Spleen (tissue), 11 donors: ENCODE results near the gene APOB. TPM values are rescaled to one million over a fixed set of nuclear protein-coding genes. Genes with fewer than 3 reads are reported as not detected.

Experiments used
- DNase-seq: peaks from one replicate; pipeline ENCODE4 v3.0.0-alpha.2; 2020
- H3K27ac ChIP-seq, 8 donors: fragments of 200-600 bp; sonication (generic) in 7 of 8; 1 replicate in 4 of 8; 2 replicates in 4 of 8; pipeline versions ENCODE4 v1.5.0 to v1.8.0; 2016 to 2021; ENCODE audit warnings: inconsistent platforms in 4 of 8, mild to moderate bottlenecking in 4 of 8, moderate library complexity in 1 of 8
- H3K27me3 ChIP-seq, 7 donors: fragments of 200-600 bp; sonication (generic) in 6 of 7; replicated peaks in 1 of 7; 1 replicate in 4 of 7; 2 replicates in 3 of 7; pipeline versions ENCODE4 v1.5.0 to v1.8.0; 2016 to 2021; ENCODE audit warnings: inconsistent platforms in 3 of 7, mild to moderate bottlenecking in 1 of 7
- H3K36me3 ChIP-seq, 6 donors: fragments of 200-600 bp; sonication (generic) in 5 of 6; 1 replicate in 4 of 6; 2 replicates in 2 of 6; pipeline versions ENCODE4 v1.5.0 to v1.8.0; 2016 to 2021; ENCODE audit warnings: inconsistent platforms in 2 of 6
- H3K4me1 ChIP-seq, 6 donors: fragments of 200-600 bp; sonication (generic) in 5 of 6; 1 replicate in 3 of 6; 2 replicates in 3 of 6; pipeline versions ENCODE4 v1.5.0 to v1.8.0; 2016 to 2021; ENCODE audit warnings: inconsistent platforms in 3 of 6
- H3K4me3 ChIP-seq, 8 donors: fragments of 200-600 bp; sonication (generic) in 7 of 8; 1 replicate in 4 of 8; 2 replicates in 4 of 8; pipeline versions ENCODE4 v1.5.0 to v1.8.0; 2016 to 2021; ENCODE audit warnings: inconsistent platforms in 4 of 8, mild to moderate bottlenecking in 4 of 8, moderate library complexity in 2 of 8
- H3K9me3 ChIP-seq, 8 donors: fragments of 200-600 bp; sonication (generic) in 7 of 8; 1 replicate in 4 of 8; 2 replicates in 4 of 8; pipeline versions ENCODE4 v1.5.0 to v1.8.0; 2016 to 2021; ENCODE audit warnings: inconsistent platforms in 4 of 8
- CTCF ChIP-seq, 11 experiments: fragments of 200-600 bp in 7 of 11; fragments of 450-650 bp in 4 of 11; sonication (generic) in 4 of 11; IDR thresholded peaks in 8 of 11; conservative IDR thresholded peaks in 3 of 11; 1 replicate in 7 of 11; 2 replicates in 4 of 11; pipeline versions ENCODE4 v1.4.0 to v1.8.0; 2016 to 2021; ENCODE audit warnings: antibody characterized with exemption in 11 of 11, inconsistent platforms in 4 of 11, mild to moderate bottlenecking in 1 of 11
- POLR2A ChIP-seq, 3 donors: fragments of 450-650 bp; IDR thresholded peaks; one replicate each; pipeline ENCODE4 v1.5.1; 2017; ENCODE audit warnings: antibody characterized with exemption in 3 of 3, mild to moderate bottlenecking in 1 of 3
- POLR2AphosphoS5 ChIP-seq, 3 donors: sonication (generic); formaldehyde crosslinking; IDR thresholded peaks; one replicate each; pipeline ENCODE4 v1.5.1; 2017; ENCODE audit warnings: antibody characterized with exemption in 3 of 3
- WGBS, 5 donors: extraction: QIAGEN DNeasy Blood & Tissue Kit in 3 of 5; methylation state at CpG; one replicate each; pipeline versions ENCODE4 v1.1.5 to v1.1.7; 2013 to 2018; 5-methylcytosine and 5-hydroxymethylcytosine counted together
- intact Hi-C: fragments of 100-400 bp; cut with DNase I; formaldehyde crosslinking; loops from one replicate; pipeline ENCODE4 v1.15.0; 2023; ENCODE audit warnings: low total_unique reads
- polyA plus RNA-seq, 3 donors: library from polyadenylated mRNA; stranded (reverse); fragments of 200-250 nt; gene quantifications; one replicate each; pipeline ENCODE4 v1.2.1, GENCODE V29; 2013
- total RNA-seq, 7 donors: library from RNA; depleted of rRNA in 3 of 7; stranded (reverse); fragments of >200 nt in 3 of 7; fragmentation: NEBNext Ultra II Directional in 4 of 7; extraction: Animal tissue kit (Norgen Biotek cat#: 25700) in 4 of 7; gene quantifications; one replicate each; pipeline versions ENCODE4 v1.1.0 to v1.2.1, GENCODE V29; 2016 to 2021
- donor health status: healthy with polysubstance abuse.
- donor health status: DM: no; HTN: no; CAD: no; lungs with moderate emphysema.
- donor health status: DM: no; HTN: no; CAD: no.
- donor health status: Bipolar disorder and iron deficiency.
- donor health status: healthy.
- donor health status: DM: no; HTN: no; CAD: no.
- donor health status: DM: yes; HTN: yes; CAD: no.

APOB gene
- total and polyA plus RNA-seq, 10 donors = 0.02 to 2.5 (median 0.39) TPM

GRCh38 chr2:21036708-21037670 lies 6.9 kb downstream of the APOB start:
- TF ChIP-seq CTCF (IDR thresholded peaks at IDR 0.05 in 8 of 11, conservative IDR thresholded peaks at IDR 0.05 in 3 of 11) (no peak), POLR2A (IDR thresholded peaks at IDR 0.05) (no peak), POLR2AphosphoS5 (IDR thresholded peaks at IDR 0.05) (no peak)
- DNase-seq = no peak
- intact Hi-C loops = no loop called here
- Histone ChIP-seq H3K9me3 (no peaks in the 10 kb centered on the region), H3K4me1 (no peaks in the 10 kb centered on the region), H3K4me3 (no peak overlapping the region), H3K27me3 (no peaks in the 10 kb centered on the region), H3K27ac (no peak overlapping the region), H3K36me3 (no peaks in the 10 kb centered on the region)
- WGBS, 5 donors = 86 to 91% (median 89%) methylated on average over 15 of the region's 15 CpGs

GRCh38 chr2:21035974-21036707 lies 7.7 kb downstream of the APOB start:
- 88 to 96% (median 92%) methylated on average over 4 of the region's 4 CpGs for WGBS, 5 donors
- intact Hi-C loops = no loop called here
- TF ChIP-seq POLR2AphosphoS5 (IDR thresholded peaks at IDR 0.05) (no peak), POLR2A (IDR thresholded peaks at IDR 0.05) (no peak), CTCF (IDR thresholded peaks at IDR 0.05 in 8 of 11, conservative IDR thresholded peaks at IDR 0.05 in 3 of 11) (no peak)
- Histone ChIP-seq H3K4me1 (no peaks in the 10 kb centered on the region), H3K9me3 (no peaks in the 10 kb centered on the region), H3K27me3 (no peaks in the 10 kb centered on the region), H3K36me3 (no peaks in the 10 kb centered on the region), H3K27ac (no peak overlapping the region), H3K4me3 (no peak overlapping the region)
- DNase-seq = no peak

DNA sequence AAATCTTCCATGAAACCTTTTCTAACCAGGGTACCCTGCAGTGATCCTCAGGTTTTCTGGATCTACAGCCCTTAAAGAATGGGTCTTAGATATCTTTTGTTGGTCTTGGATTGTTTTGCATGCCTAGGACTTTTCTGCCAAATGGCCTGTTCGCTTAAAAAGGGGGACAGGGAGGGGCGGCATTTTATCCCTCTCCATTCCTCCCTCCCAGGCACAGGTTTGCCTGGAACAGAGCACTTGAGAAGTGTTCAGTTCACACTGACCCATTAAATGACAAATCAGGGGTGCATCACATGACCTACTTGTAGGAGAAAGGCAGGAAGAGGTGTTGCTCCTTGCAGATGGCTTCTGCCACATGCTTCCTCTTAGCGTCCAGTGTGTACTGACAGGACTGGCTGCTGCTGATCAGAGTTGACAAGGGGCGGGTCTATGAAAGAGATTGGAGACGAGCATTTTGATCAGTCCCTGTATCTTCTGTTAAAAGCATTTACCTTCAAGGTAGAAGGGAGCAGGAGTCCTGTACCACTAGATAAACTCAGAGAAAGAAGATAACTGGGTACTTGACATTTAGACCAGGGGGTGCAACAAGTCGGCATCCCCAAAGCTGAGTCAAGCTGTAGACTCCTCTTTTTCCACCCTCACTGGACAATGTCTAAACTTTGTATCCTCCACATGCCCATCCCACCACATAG lies 8.4 kb downstream of the APOB start:
- H3K36me3 ChIP-seq = no peaks in the 10 kb centered on the region
- intact Hi-C loops = no loop called here
- no peak for DNase-seq
- no peaks in the 10 kb centered on the region for H3K4me1 ChIP-seq
- H3K27me3 ChIP-seq = no peaks in the 10 kb centered on the region
- WGBS, 5 donors = 74 to 83% (median 80%) methylated on average over 6 of the region's 6 CpGs
- TF ChIP-seq POLR2A (IDR thresholded peaks at IDR 0.05) (no peak), CTCF (IDR thresholded peaks at IDR 0.05 in 8 of 11, conservative IDR thresholded peaks at IDR 0.05 in 3 of 11) (no peak), POLR2AphosphoS5 (IDR thresholded peaks at IDR 0.05) (no peak)
- no peaks in the 10 kb centered on the region for H3K9me3 ChIP-seq
- no peak overlapping the region for H3K4me3 ChIP-seq
- H3K27ac ChIP-seq = no peak overlapping the region
